H1 (cell line): ENCODE results near the gene TRIM9. TPM values are rescaled to one million over a fixed set of nuclear protein-coding genes. Genes with fewer than 3 reads are reported as not detected.
A peak's percentile ranks its signal among the peaks of the same experiment; 100 is the strongest.

Experiments
- CTCF ChIA-PET: fragments of 300-600 bp; sonication (Branson Sonifier 250); formaldehyde crosslinking; loops from one replicate; lab custom pipeline; 2021; ENCODE audit not compliant: partially characterized antibody; lab: Charles Lee
- POLR2A ChIA-PET: fragments of 300-600 bp; sonication (Branson Sonifier 250); formaldehyde crosslinking; loops from one replicate; lab custom pipeline; 2021; ENCODE audit warnings: inconsistent platforms; ENCODE audit not compliant: partially characterized antibody; lab: Charles Lee
- DNase-seq, 2 experiments: peaks; one replicate each; pipeline versions ENCODE4 v3.0.0 to v3.0.0-alpha.2; 2010 to 2022; ENCODE audit warnings: low spot score in 2 of 2, low read depth in 1 of 2, mixed read lengths in 1 of 2
- FAIRE-seq: peaks from 2 replicates; lab custom pipeline; 2011; peaks lifted over from hg19 to GRCh38; lab: Jason Lieb, UNC
- H2AFZ ChIP-seq: 2 replicates; pipeline ENCODE4 v1.8.1; 2012; ENCODE audit warnings: low read length, inconsistent platforms
- H2AK5ac ChIP-seq: 2 replicates; pipeline ENCODE4 v1.6.1; 2013; ENCODE audit warnings: low read depth, low read length
- H2BK120ac ChIP-seq: replicated peaks from 2 replicates; pipeline ENCODE3; 2013; ENCODE audit warnings: low read depth, low read length, inconsistent platforms
- H2BK12ac ChIP-seq: 2 replicates; pipeline ENCODE4 v1.6.1; 2013; ENCODE audit warnings: low read depth, low read length
- H2BK15ac ChIP-seq: 2 replicates; pipeline ENCODE4 v1.6.1; 2013; ENCODE audit warnings: low read length
- H2BK20ac ChIP-seq: 2 replicates; pipeline ENCODE4 v1.6.1; 2013; ENCODE audit warnings: low read length
- H2BK5ac ChIP-seq: 2 replicates; pipeline ENCODE4 v1.6.1; 2013; ENCODE audit warnings: low read depth, low read length
- H3K14ac ChIP-seq: 2 replicates; pipeline ENCODE4 v1.6.1; 2013; ENCODE audit warnings: inconsistent platforms; ENCODE audit not compliant: insufficient read length
- H3K18ac ChIP-seq: 2 replicates; pipeline ENCODE4 v1.6.1; 2013; ENCODE audit warnings: low read length; ENCODE audit errors: extremely low read depth
- H3K23ac ChIP-seq: 2 replicates; pipeline ENCODE4 v1.6.1; 2013; ENCODE audit warnings: inconsistent platforms; ENCODE audit not compliant: insufficient read length
- H3K23me2 ChIP-seq: 2 replicates; pipeline ENCODE4 v1.6.1; 2013; ENCODE audit warnings: low read depth, low read length
- H3K27ac ChIP-seq: 2 replicates; pipeline ENCODE4 v1.6.1; 2011; ENCODE audit warnings: low read depth, low read length, inconsistent platforms
- H3K27me3 ChIP-seq, 4 experiments: replicated peaks in 1 of 4; 1 replicate in 1 of 4; 2 replicates in 3 of 4; pipeline versions ENCODE4 v1.6.1 to v1.8.1; 2011 to 2013; ENCODE audit warnings: low read length in 3 of 4, mild to moderate bottlenecking in 3 of 4, inconsistent platforms in 2 of 4, mixed read lengths in 2 of 4, moderate library complexity in 1 of 4; ENCODE audit not compliant: control insufficient read depth in 3 of 4, insufficient read depth in 3 of 4; ENCODE audit errors: extremely low read depth in 1 of 4
- H3K36me3 ChIP-seq, 4 experiments: 2 replicates each; pipeline versions ENCODE4 v1.6.1 to v1.8.1; 2011 to 2013; ENCODE audit warnings: mild to moderate bottlenecking in 4 of 4, low read length in 3 of 4, moderate library complexity in 2 of 4, control low read depth in 1 of 4, inconsistent platforms in 1 of 4; ENCODE audit not compliant: insufficient read depth in 4 of 4, control insufficient read depth in 2 of 4
- H3K4ac ChIP-seq: replicated peaks from 2 replicates; pipeline ENCODE3; 2013; ENCODE audit warnings: low read length, low read depth, mixed read lengths, inconsistent platforms; ENCODE audit not compliant: insufficient read length
- H3K4me1 ChIP-seq, 4 experiments: replicated peaks in 1 of 4; 1 replicate in 1 of 4; 2 replicates in 3 of 4; pipeline versions ENCODE4 v1.6.1 to v1.8.1; 2011 to 2013; ENCODE audit warnings: low read length in 3 of 4, inconsistent platforms in 2 of 4, mixed read lengths in 1 of 4; ENCODE audit not compliant: insufficient read depth in 4 of 4, control insufficient read depth in 3 of 4
- H3K4me2 ChIP-seq, 2 experiments: 2 replicates each; pipeline versions ENCODE4 v1.6.1 to v1.8.1; 2011 to 2013; ENCODE audit warnings: low read depth in 2 of 2, low read length in 2 of 2, control low read depth in 1 of 2, inconsistent platforms in 1 of 2, mild to moderate bottlenecking in 1 of 2; ENCODE audit not compliant: insufficient read depth in 1 of 2
- H3K4me3 ChIP-seq, 4 experiments: fragments of 200-600, 300-600 bp in 1 of 4; sonication (generic), shearing (Covaris generic), sonication (Bioruptor Twin) in 1 of 4; 2 replicates each; pipeline versions ENCODE4 v1.5.1 to v1.8.1; 2011 to 2016; ENCODE audit warnings: low read length in 4 of 4, low read depth in 3 of 4, control low read depth in 2 of 4, inconsistent platforms in 2 of 4, mild to moderate bottlenecking in 2 of 4, mixed read lengths in 1 of 4, moderate library complexity in 1 of 4; ENCODE audit not compliant: insufficient read depth in 2 of 4; ENCODE audit errors: extremely low read depth in 1 of 4
- H3K56ac ChIP-seq: replicated peaks from 2 replicates; pipeline ENCODE3; 2013; ENCODE audit warnings: low read depth, mild to moderate bottlenecking, mixed read lengths, low read length, inconsistent platforms; ENCODE audit not compliant: insufficient read length
- H3K79me1 ChIP-seq: 2 replicates; pipeline ENCODE4 v1.6.1; 2013; ENCODE audit warnings: low read depth, low read length, control low read depth
- H3K79me2 ChIP-seq, 2 experiments: 2 replicates each; pipeline versions ENCODE4 v1.6.1 to v1.8.1; 2012 to 2013; ENCODE audit warnings: low read length in 2 of 2, mild to moderate bottlenecking in 2 of 2, inconsistent platforms in 1 of 2; ENCODE audit not compliant: insufficient read depth in 2 of 2, control insufficient read depth in 1 of 2
- H3K9ac ChIP-seq, 4 experiments: replicated peaks in 1 of 4; 1 replicate in 1 of 4; 2 replicates in 3 of 4; pipeline versions ENCODE4 v1.6.1 to v1.8.1; 2011 to 2013; ENCODE audit warnings: low read depth in 3 of 4, low read length in 3 of 4, control low read depth in 2 of 4, mild to moderate bottlenecking in 2 of 4, moderate library complexity in 2 of 4, inconsistent platforms in 1 of 4; ENCODE audit errors: extremely low read depth in 1 of 4
- H3K9me3 ChIP-seq, 2 experiments: 2 replicates each; pipeline versions ENCODE4 v1.6.1 to v1.8.1; 2012 to 2013; ENCODE audit warnings: mild to moderate bottlenecking in 2 of 2, moderate library complexity in 2 of 2, control low read depth in 1 of 2, inconsistent platforms in 1 of 2, low read depth in 1 of 2, low read length in 1 of 2, mixed read lengths in 1 of 2; ENCODE audit not compliant: insufficient read depth in 2 of 2
- H4K20me1 ChIP-seq, 2 experiments: replicated peaks in 1 of 2; 2 replicates each; pipeline versions ENCODE3 to v1.8.1; 2011 to 2013; ENCODE audit warnings: inconsistent platforms in 2 of 2, low read length in 2 of 2, mild to moderate bottlenecking in 1 of 2; ENCODE audit not compliant: insufficient read depth in 2 of 2, control insufficient read depth in 1 of 2
- H4K5ac ChIP-seq: 2 replicates; pipeline ENCODE4 v1.6.1; 2013; ENCODE audit warnings: low read length, low read depth, mixed read lengths, inconsistent platforms; ENCODE audit not compliant: insufficient read length
- H4K8ac ChIP-seq: 2 replicates; pipeline ENCODE4 v1.8.0; 2013; ENCODE audit warnings: mild to moderate bottlenecking, moderate library complexity, low read length, inconsistent platforms; ENCODE audit not compliant: insufficient read depth; ENCODE audit errors: extremely low read depth
- H4K91ac ChIP-seq: replicated peaks from 2 replicates; pipeline ENCODE3; 2013; ENCODE audit warnings: low read length, mixed read lengths, inconsistent platforms; ENCODE audit not compliant: insufficient read length
- CBX5 ChIP-seq: fragments of 300-800, 300-1000 bp; sonication (generic); IDR thresholded peaks from 2 replicates; pipeline ENCODE4 v1.7.1; 2016; ENCODE audit warnings: antibody characterized with exemption, low read length, low read depth
- CHD1 ChIP-seq: IDR thresholded peaks from 2 replicates; pipeline ENCODE4 v1.6.1; 2012; ENCODE audit warnings: low read depth, low read length, improper control_type of control experiment
- GTF2F1 ChIP-seq: IDR thresholded peaks from 2 replicates; pipeline ENCODE4 v1.6.1; 2012; ENCODE audit warnings: low read depth, low read length, improper control_type of control experiment, borderline replicate concordance
- RNF2 ChIP-seq: fragments of 200-900, 300-1000 bp; sonication (generic); IDR thresholded peaks from 2 replicates; pipeline ENCODE4 v1.7.1; 2016; ENCODE audit warnings: borderline replicate concordance, low read depth, mild to moderate bottlenecking, antibody characterized with exemption, low read length; ENCODE audit not compliant: poor library complexity, severe bottlenecking; ENCODE audit errors: missing control alignments
- SUZ12 ChIP-seq: fragments of 200-600 bp; sonication (generic); IDR thresholded peaks from 2 replicates; pipeline ENCODE4 v1.6.1; 2012; ENCODE audit warnings: mild to moderate bottlenecking, inconsistent platforms, low read length, moderate library complexity, mixed read lengths
- TEAD4 ChIP-seq: IDR thresholded peaks from 2 replicates; pipeline ENCODE4 v1.6.1; 2012; ENCODE audit warnings: low read depth, low read length, inconsistent platforms, mixed read lengths
- YY1 ChIP-seq: IDR thresholded peaks from 2 replicates; pipeline ENCODE4 v1.6.1; 2011; ENCODE audit warnings: low read depth, mild to moderate bottlenecking, low read length
- polyA plus RNA-seq, 7 experiments: library from polyadenylated mRNA; depleted of rRNA in 3 of 7; stranded (reverse) in 5 of 7; unstranded in 2 of 7; fragments of >200 nt in 5 of 7; fragments of 200-250 nt in 2 of 7; gene quantifications; 1 replicate in 5 of 7; 2 replicates in 1 of 7; 4 replicates in 1 of 7; pipeline versions ENCODE4 v1.2.1 to v1.2.3, GENCODE V29; 2011 to 2013; ENCODE audit warnings: missing spikeins in 2 of 7, mixed read lengths in 2 of 7
- total RNA-seq: library from RNA; stranded (reverse); fragmentation: NEBNext Ultra II Directional; extraction: Animal tissue kit (Norgen Biotek cat#: 25700); gene quantifications from 2 replicates; pipeline ENCODE4 v1.2.1, GENCODE V29; 2021

TRIM9 gene
- total and polyA plus RNA-seq, 2 of the 8 experiments (the other 6 are each of a cell fraction or from before 2014, with no cell fraction given): 2.7 to 5.4 TPM

DNA sequence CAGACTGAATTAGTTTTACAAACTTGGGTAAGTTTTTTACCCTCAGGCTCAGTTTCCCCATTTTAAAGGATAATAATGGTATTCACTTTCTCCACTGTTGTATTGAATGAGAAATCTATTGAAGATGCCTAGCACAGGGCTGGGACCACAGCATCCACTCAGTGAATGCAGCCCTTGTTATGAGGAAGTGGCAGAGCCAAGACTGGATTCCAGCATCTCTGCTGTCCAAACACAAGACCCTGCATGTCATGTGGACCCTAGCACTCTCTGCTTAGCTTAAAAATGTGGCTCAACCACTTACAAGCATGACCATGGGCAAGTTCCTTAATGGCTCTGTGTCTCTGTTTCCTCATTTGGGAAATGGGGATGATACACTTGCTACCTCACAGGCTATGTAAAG lies 24.1 kb upstream of the TRIM9 start:
- H3K23me2 ChIP-seq: peaks cover 2% of the 10 kb centered on the region; the same call in 1 of the 2 replicates
- H3K79me1 ChIP-seq: no peaks in the 10 kb centered on the region
- no peak overlapping the region for H2BK12ac ChIP-seq
- H3K18ac ChIP-seq: no peak overlapping the region
- no peaks in the 10 kb centered on the region for H3K79me2 ChIP-seq
- no peak overlapping the region for H3K4ac ChIP-seq
- FAIRE-seq (no peak), DNase-seq (no peak)
- H4K91ac ChIP-seq: no peak overlapping the region
- no peak overlapping the region for H3K4me2 ChIP-seq
- no peaks in the 10 kb centered on the region for H3K9me3 ChIP-seq
- no peak overlapping the region for H3K27ac ChIP-seq
- no peak overlapping the region for H2AFZ ChIP-seq
- H3K9ac ChIP-seq: no peak overlapping the region
- peaks cover 0 to 3% (median 0%) of the 10 kb centered on the region in 4 experiments; a peak in 2 of 7 replicates for H3K4me1 ChIP-seq
- peak overlapping the region; percentile 51 for H2BK15ac ChIP-seq
- POLR2A ChIA-PET: no interaction called here
- no peak overlapping the region for H3K4me3 ChIP-seq
- H3K27me3 ChIP-seq: no peaks in the 10 kb centered on the region
- no peak overlapping the region for H3K56ac ChIP-seq
- H3K14ac ChIP-seq: no peak overlapping the region
- no peak overlapping the region for H4K8ac ChIP-seq
- no peak overlapping the region for H2BK20ac ChIP-seq
- CTCF ChIA-PET: interaction anchor here (0.8 to 1.0 kb wide), 2 partner anchors 9 to 104 kb away, joined by 3 read pairs; no protein-coding TSS in a partner anchor
- H2BK120ac ChIP-seq: no peak overlapping the region
- no peak overlapping the region for H2BK5ac ChIP-seq
- no peak overlapping the region for H2AK5ac ChIP-seq
- no peak overlapping the region for H3K23ac ChIP-seq
- no peaks in the 10 kb centered on the region for H4K20me1 ChIP-seq
- no peaks in the 10 kb centered on the region for H3K36me3 ChIP-seq
- TF ChIP-seq CHD1: no peak
- no peak for TF ChIP-seq YY1
- TF ChIP-seq GTF2F1: no peak
- TF ChIP-seq SUZ12: no peak
- TF ChIP-seq CBX5: no peak
- no peak for TF ChIP-seq TEAD4
- TF ChIP-seq RNF2: no peak
- TF ChIP-seq, all 59 proteins: peak for 0
- H4K5ac ChIP-seq: no peak overlapping the region
